ENCODE data around the gene SOX8.

DNA sequence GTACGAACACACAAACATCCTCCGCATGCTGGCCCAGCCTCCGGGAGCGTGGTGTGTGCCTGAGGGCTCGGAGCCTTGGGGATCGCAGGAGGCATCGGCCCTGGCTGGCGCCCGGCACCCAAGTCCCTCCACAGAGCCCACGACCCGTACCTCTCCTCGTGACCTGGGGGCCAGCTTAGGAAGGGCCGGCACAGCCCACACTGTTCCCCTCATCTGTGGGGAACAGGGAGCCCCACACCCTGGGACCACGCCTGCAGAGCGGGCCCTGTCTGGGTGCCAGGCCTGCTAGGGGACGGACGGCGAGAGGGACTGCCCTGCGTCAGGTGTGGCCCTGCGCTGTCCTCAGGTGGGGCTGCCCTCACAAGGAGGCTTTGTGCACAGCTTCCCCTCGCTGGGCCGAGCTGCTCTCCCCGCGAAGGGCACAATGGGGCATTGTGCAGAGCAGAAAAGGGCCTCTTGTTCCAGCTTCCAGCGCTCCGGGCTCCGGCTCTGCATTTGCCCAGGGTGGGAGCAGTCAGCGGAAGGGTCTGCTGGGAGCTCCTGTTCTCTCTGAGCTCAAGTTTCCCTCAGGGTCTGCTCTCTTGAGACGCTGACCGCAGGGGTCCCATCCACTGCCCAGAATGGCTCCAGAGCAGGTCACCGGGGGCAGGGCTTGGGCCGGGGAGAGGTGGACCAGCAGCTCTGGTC is 9.1 kb upstream of the SOX8 start:
- TF ChIP-seq GATA3 (IDR thresholded peaks at IDR 0.05; ENCODE audit: low read depth, low read length) (no peak), GATA2 (IDR thresholded peaks at IDR 0.05; ENCODE audit: low read depth, low read length) (no peak)
